HCT116 (cell line): ENCODE results near the gene FRY. TPM values are rescaled to one million over a fixed set of nuclear protein-coding genes. Genes with fewer than 3 reads are reported as not detected.

ENCODE experiments used
- ATAC-seq: fragments of 200-7000 bp; cut with Tn5 transposase; 2 replicates; pipeline ENCODE4 v1.9.1; 2020; ENCODE audit warnings: mild to moderate bottlenecking, moderate library complexity
- BruUV-seq: library from RNA; stranded (reverse); fragments of 400-500 nt; replicated peaks from 2 replicates; lab custom pipeline; 2021; lab: Mats Ljungman, UMichigan
- CTCF ChIA-PET: fragments of 300-600 bp; sonication (Branson Sonifier 250); formaldehyde crosslinking; loops from one replicate; lab custom pipeline; 2021; ENCODE audit warnings: antibody characterized with exemption; lab: Charles Lee
- POLR2A ChIA-PET: fragments of 300-600, 350-600 bp; sonication (Branson Sonifier 250); formaldehyde crosslinking; loops from one replicate; lab custom pipeline; 2021; ENCODE audit warnings: antibody characterized with exemption; lab: Charles Lee
- RAD21 ChIA-PET, 2 experiments: fragments of 300-600 bp; sonication (Branson Sonifier 250); formaldehyde crosslinking; loops; one replicate each; lab custom pipeline; 2023; ENCODE audit warnings: low total read pairs in 2 of 2; ENCODE audit not compliant: uncharacterized antibody in 2 of 2, unreplicated experiment in 2 of 2, low non-redundant PET in 1 of 2; lab: Charles Lee
- DNase-seq: peaks from one replicate; pipeline ENCODE4 v3.0.0-alpha.2; 2010; ENCODE audit warnings: low read depth, low spot score
- H2AFZ ChIP-seq: fragments of 200-600 bp; shearing (Covaris generic), sonication (generic); 2 replicates; pipeline ENCODE4 v1.6.1; 2017; ENCODE audit warnings: low read depth, mixed run types, mixed read lengths, antibody characterized with exemption, low read length; ENCODE audit not compliant: poor library complexity, severe bottlenecking
- H3K27ac ChIP-seq: 2 replicates; pipeline ENCODE4 v1.5.1; 2012; ENCODE audit warnings: low read depth, low read length
- H3K27me3 ChIP-seq: fragments of 200-600 bp; sonication (generic); 2 replicates; pipeline ENCODE4 v1.6.1; 2016; ENCODE audit warnings: mixed run types, low read length, mixed read lengths; ENCODE audit not compliant: insufficient read depth
- H3K36me3 ChIP-seq, 2 experiments: fragments of 200-500 bp in 1 of 2; fragments of 200-600 bp in 1 of 2; sonication (Bioruptor generic) in 1 of 2; sonication (generic) in 1 of 2; 2 replicates each; pipeline versions ENCODE4 v1.5.1 to v1.6.1; 2014 to 2016; ENCODE audit warnings: low read length in 2 of 2, inconsistent platforms in 1 of 2, mixed read lengths in 1 of 2, mixed run types in 1 of 2; ENCODE audit not compliant: insufficient read depth in 2 of 2, control insufficient read depth in 1 of 2
- H3K4me1 ChIP-seq, 2 experiments: fragments of 200-600 bp in 1 of 2; sonication (generic) in 1 of 2; 2 replicates each; pipeline versions ENCODE4 v1.5.1 to v1.6.1; 2012 to 2017; ENCODE audit warnings: low read length in 2 of 2, inconsistent platforms in 1 of 2, mild to moderate bottlenecking in 1 of 2, mixed read lengths in 1 of 2, mixed run types in 1 of 2, moderate library complexity in 1 of 2; ENCODE audit not compliant: insufficient read depth in 2 of 2, control insufficient read depth in 1 of 2
- H3K4me2 ChIP-seq: fragments of 200-600 bp; sonication (generic); 2 replicates; pipeline ENCODE4 v1.6.1; 2017; ENCODE audit warnings: mixed run types, low read length, mixed read lengths
- H3K4me3 ChIP-seq, 2 experiments: fragments of 200-600 bp in 1 of 2; sonication (generic) in 1 of 2; replicated peaks in 1 of 2; 2 replicates each; pipeline ENCODE4 v1.5.1; 2011 to 2016; ENCODE audit warnings: low read length in 2 of 2, control low read depth in 1 of 2, low read depth in 1 of 2, mild to moderate bottlenecking in 1 of 2, mixed read lengths in 1 of 2, mixed run types in 1 of 2
- H3K79me2 ChIP-seq: fragments of 200-600 bp; sonication (generic); 2 replicates; pipeline ENCODE4 v1.6.1; 2017; ENCODE audit warnings: mild to moderate bottlenecking, mixed run types, low read length, moderate library complexity, mixed read lengths; ENCODE audit not compliant: insufficient read depth
- H3K9ac ChIP-seq: fragments of 200-600 bp; sonication (generic); 2 replicates; pipeline ENCODE4 v1.6.1; 2016; ENCODE audit warnings: low read length, mixed read lengths
- H3K9me2 ChIP-seq: fragments of 200-600 bp; sonication (generic), shearing (Covaris generic); 2 replicates; pipeline ENCODE4 v1.6.1; 2017; ENCODE audit warnings: mixed run types, mild to moderate bottlenecking, moderate library complexity; ENCODE audit not compliant: insufficient read depth
- H3K9me3 ChIP-seq, 2 experiments: fragments of 200-500 bp in 1 of 2; fragments of 200-600 bp in 1 of 2; sonication (Bioruptor generic) in 1 of 2; sonication (generic) in 1 of 2; 2 replicates each; pipeline ENCODE4 v1.6.1; 2014 to 2017; ENCODE audit warnings: low read length in 2 of 2, mixed read lengths in 2 of 2, inconsistent platforms in 1 of 2, low read depth in 1 of 2, mild to moderate bottlenecking in 1 of 2, mixed run types in 1 of 2, moderate library complexity in 1 of 2; ENCODE audit not compliant: control insufficient read depth in 1 of 2, insufficient read depth in 1 of 2
- H4K20me1 ChIP-seq: fragments of 200-600 bp; sonication (generic), shearing (Covaris generic); 2 replicates; pipeline ENCODE4 v1.6.1; 2017; ENCODE audit warnings: mixed run types, mild to moderate bottlenecking, moderate library complexity; ENCODE audit not compliant: insufficient read depth
- ATF3 ChIP-seq: IDR thresholded peaks from 2 replicates; pipeline ENCODE4 v1.6.1; 2012
- CBX3 ChIP-seq: IDR thresholded peaks from 2 replicates; pipeline ENCODE4 v1.6.1; 2012; ENCODE audit warnings: low read depth
- CEBPB ChIP-seq: IDR thresholded peaks from 2 replicates; pipeline ENCODE4 v1.6.1; 2012; ENCODE audit warnings: low read depth
- EGR1 ChIP-seq: IDR thresholded peaks from 2 replicates; pipeline ENCODE4 v1.6.1; 2012; ENCODE audit warnings: low read depth
- ELF1 ChIP-seq: IDR thresholded peaks from 2 replicates; pipeline ENCODE4 v1.6.1; 2012; ENCODE audit warnings: low read depth, borderline replicate concordance
- EZH2 ChIP-seq: fragments of 200-600 bp; sonication (generic); IDR thresholded peaks from 2 replicates; pipeline ENCODE4 v1.6.1; 2017; ENCODE audit warnings: antibody characterized with exemption, mixed run types
- FOSL1 ChIP-seq: IDR thresholded peaks from 2 replicates; pipeline ENCODE4 v1.6.1; 2012; ENCODE audit warnings: low read depth
- JUND ChIP-seq: IDR thresholded peaks from 2 replicates; pipeline ENCODE4 v1.6.1; 2012
- MAX ChIP-seq: IDR thresholded peaks from 2 replicates; pipeline ENCODE4 v1.6.1; 2012
- POLR2A ChIP-seq: IDR thresholded peaks from 2 replicates; pipeline ENCODE4 v1.7.0; 2011; ENCODE audit warnings: borderline replicate concordance; ENCODE audit not compliant: insufficient read depth, insufficient read length; ENCODE audit errors: extremely low read depth
- RAD21 ChIP-seq: IDR thresholded peaks from 2 replicates; pipeline ENCODE4 v1.6.1; 2012; ENCODE audit warnings: low read depth, mild to moderate bottlenecking
- SP1 ChIP-seq: IDR thresholded peaks from 2 replicates; pipeline ENCODE4 v1.6.1; 2012; ENCODE audit warnings: low read depth
- YY1 ChIP-seq: IDR thresholded peaks from 2 replicates; pipeline ENCODE4 v1.6.1; 2011; ENCODE audit warnings: low read length, low read depth, moderate library complexity, mild to moderate bottlenecking; ENCODE audit not compliant: insufficient replicate concordance; ENCODE audit errors: extremely low read depth
- ZFX ChIP-seq: fragments of 450-650 bp; IDR thresholded peaks from 2 replicates; pipeline ENCODE4 v1.6.1; 2017
- intact Hi-C: fragments of 100-400 bp; cut with micrococcal nuclease; formaldehyde crosslinking; loops from 2 replicates; pipeline ENCODE4 v1.10.0; 2022
- total RNA-seq: library from RNA; stranded (reverse); gene quantifications from one replicate; pipeline ENCODE4 v1.2.1, GENCODE V29; 2021; ENCODE audit not compliant: unreplicated experiment
- TF ChIP-seq, protein P1 (sequence below), 3 experiments: fragments of 200-600 bp in 1 of 3; sonication (generic) in 1 of 3; IDR thresholded peaks in 2 of 3; conservative IDR thresholded peaks in 1 of 3; 2 replicates each; pipeline ENCODE4 v1.5.1; 2012 to 2017; ENCODE audit warnings: low read depth in 2 of 3, low read length in 2 of 3, antibody characterized with exemption in 1 of 3, borderline replicate concordance in 1 of 3, control low read depth in 1 of 3, mild to moderate bottlenecking in 1 of 3, mixed read lengths in 1 of 3, mixed run types in 1 of 3, moderate library complexity in 1 of 3; ENCODE audit not compliant: insufficient read depth in 1 of 3

Gene FRY
- total RNA-seq, 1 experiment from 2014 or later, result 1.4 TPM

DNA sequence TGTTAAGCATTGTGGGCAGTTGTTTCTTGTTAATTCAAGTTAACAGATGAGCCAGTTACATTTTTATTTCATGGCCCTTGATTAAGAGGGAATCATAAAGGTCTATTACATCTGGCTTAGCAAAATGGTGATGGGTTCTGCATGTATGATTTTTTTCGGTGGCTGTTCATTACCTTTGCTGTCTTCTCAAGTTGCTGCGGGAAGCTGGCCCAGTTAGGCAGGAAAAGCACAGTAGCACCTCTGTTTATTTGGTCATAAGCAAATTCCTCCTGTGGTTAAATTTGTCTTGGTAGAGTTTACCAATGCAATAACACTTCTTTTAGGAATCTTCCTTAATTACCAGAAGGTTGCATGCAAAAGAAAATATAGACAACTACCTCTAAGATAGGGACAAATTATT lies 104.5 kb downstream of the FRY start:
- Histone ChIP-seq H3K4me2 (no peak overlapping the region), H2AFZ (no peak overlapping the region), H3K36me3 (no peaks in the 10 kb centered on the region), H3K9me3 (no peaks in the 10 kb centered on the region), H3K79me2 (no peaks in the 10 kb centered on the region), H3K4me3 (no peak overlapping the region), H4K20me1 (no peaks in the 10 kb centered on the region), H3K27ac (no peak overlapping the region), H3K9me2 (no peaks in the 10 kb centered on the region), H3K4me1 (no peaks in the 10 kb centered on the region), H3K9ac (no peak overlapping the region), H3K27me3 (no peaks in the 10 kb centered on the region)
- BruUV-seq, result no TSS peak
- ChIA-PET RAD21 (no interaction called here), POLR2A (no interaction called here), CTCF (no interaction called here)
- ATAC-seq (no peak), DNase-seq (no peak)
- intact Hi-C loops, result no loop called here
- TF ChIP-seq, protein P1, sequence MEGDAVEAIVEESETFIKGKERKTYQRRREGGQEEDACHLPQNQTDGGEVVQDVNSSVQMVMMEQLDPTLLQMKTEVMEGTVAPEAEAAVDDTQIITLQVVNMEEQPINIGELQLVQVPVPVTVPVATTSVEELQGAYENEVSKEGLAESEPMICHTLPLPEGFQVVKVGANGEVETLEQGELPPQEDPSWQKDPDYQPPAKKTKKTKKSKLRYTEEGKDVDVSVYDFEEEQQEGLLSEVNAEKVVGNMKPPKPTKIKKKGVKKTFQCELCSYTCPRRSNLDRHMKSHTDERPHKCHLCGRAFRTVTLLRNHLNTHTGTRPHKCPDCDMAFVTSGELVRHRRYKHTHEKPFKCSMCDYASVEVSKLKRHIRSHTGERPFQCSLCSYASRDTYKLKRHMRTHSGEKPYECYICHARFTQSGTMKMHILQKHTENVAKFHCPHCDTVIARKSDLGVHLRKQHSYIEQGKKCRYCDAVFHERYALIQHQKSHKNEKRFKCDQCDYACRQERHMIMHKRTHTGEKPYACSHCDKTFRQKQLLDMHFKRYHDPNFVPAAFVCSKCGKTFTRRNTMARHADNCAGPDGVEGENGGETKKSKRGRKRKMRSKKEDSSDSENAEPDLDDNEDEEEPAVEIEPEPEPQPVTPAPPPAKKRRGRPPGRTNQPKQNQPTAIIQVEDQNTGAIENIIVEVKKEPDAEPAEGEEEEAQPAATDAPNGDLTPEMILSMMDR (IDR thresholded peaks at IDR 0.05 in 2 of 3, conservative IDR thresholded peaks at IDR 0.05 in 1 of 3; ENCODE audit: borderline replicate concordance in 1 of 3, insufficient read depth in 1 of 3, low read depth in 2 of 3, low read length in 2 of 3), result no peak
- TF ChIP-seq RAD21 (no peak), MAX (no peak), EZH2 (no peak), ZFX (no peak), EGR1 (no peak), CEBPB (no peak), SP1 (no peak), POLR2A (no peak), JUND (no peak), CBX3 (no peak), ATF3 (no peak), ELF1 (no peak), FOSL1 (no peak), YY1 (no peak)
